HG03159 (cell line): ENCODE data around the gene TPO.
"Not testable (repeated sequence)": the region's sequence is repeated elsewhere in the genome, so short reads cannot be mapped to it uniquely, and the experiment has no call there.

ENCODE experiments used
- ATAC-seq: cut with Tn5 transposase; IDR thresholded peaks from one replicate; pipeline ENCODE4 v1.9.1; 2021; ENCODE audit warnings: mild to moderate bottlenecking, moderate library complexity; ENCODE audit not compliant: unreplicated experiment

The TPO gene

DNA sequence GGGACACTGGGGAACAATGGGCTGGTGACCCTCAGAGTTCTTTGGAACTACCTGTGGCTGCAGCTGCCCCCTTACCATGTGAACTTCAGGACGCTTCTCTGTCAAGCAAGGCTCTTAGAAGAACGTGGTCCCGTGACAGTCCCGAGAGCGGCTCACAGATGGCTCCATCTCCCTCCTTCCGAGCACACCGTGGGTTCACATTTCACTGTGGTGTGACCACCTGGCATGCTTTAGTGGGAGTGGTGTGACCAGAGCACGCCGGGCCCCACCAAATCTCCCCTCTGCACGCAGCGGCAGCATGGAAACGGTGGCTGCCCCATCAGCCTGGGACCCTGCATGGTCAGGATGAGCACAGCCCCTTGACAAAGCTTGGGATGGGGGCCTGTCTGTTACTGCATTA, 9.7 kb upstream of the TPO start:
- no peak for ATAC-seq

DNA sequence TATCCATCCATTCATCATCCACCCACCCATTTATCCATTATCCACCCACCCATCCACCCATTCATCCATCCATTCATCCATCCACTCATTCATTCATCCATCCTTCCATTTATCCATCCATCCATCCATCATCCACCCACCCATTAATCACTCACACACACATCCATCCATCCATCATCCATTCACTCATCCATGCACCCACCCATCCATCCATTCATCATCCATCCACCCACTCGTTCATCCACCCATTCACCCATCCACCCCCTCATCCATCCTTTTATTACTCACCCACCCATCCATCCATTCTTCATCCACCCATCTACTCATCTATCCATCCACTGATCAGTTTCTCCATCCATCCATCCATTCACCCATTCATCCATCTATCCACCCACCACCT, 8.1 kb upstream of the TPO start:
- ATAC-seq, result no peak

DNA sequence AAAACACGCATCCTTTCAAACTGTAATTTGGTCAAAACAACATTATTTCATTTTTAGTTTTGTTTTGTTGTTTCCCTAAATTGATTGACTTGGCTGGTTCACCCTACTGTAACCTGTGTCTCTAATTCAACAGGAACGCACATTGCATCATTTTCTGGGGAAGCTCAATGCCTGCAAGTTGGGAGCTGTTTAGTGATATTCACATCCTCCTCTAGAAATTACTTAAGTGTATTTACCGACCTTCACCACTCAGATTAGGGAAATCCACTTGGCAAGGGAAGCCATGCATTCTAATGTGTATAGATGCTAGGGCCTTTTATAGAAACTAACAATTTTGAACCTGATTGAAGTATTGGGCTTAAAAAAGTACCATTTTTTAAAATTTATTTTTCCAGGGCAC, 7.3 kb upstream of the TPO start:
- no peak for ATAC-seq

DNA sequence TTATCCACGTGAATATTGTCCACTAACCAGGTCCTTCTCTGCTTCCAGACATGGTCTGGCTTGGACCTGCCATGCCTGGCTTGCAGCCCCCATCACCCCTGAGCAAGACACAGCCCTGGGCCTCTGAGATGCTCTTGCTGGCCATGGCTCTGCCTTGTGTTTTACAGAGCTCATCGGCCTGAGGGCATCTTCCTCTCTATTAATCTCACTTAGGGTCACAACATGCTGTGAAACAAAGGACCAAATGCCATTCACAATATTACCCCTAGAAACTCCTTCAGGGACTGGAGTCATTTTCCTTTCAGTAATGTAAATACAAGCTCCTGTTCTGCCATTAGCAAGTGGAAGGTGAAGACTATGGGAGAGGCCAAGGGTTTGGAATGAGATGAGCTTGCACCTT, 6.8 kb upstream of the TPO start:
- ATAC-seq, result no peak

DNA sequence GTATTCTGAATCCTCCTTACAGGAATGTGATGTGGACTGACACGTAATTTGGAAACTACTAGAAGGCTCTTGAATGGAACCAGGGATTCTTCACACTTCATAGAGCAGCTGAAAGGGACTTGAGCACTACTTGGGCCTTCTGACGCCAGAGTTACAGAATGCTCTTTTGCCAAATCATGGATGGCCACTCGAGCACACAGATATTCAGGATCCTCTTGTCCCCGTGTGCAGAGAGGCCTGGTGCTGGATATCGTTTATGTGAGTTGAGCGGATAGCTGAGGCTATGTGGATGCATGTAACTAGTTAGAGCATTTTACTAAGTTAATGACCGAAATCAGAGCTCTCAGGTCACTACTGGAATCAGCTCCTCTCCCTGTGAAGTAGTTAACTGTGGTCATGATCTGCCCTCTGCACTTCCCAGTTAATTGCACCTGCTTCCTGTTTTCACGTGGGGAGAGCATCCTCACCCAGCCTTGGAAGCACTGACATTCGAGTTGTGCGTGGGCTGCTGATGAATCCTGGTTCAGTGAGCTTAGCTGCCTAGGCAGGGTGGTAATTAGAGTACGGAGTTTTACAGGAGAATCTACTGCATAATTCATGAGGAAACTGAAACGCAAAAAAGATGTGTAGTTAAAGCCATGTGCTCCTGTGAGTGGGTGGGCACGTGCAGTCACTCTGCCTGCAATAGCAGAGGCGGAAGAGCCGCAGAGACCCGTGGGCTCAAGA, 5.2 kb upstream of the TPO start:
- no peak for ATAC-seq

DNA sequence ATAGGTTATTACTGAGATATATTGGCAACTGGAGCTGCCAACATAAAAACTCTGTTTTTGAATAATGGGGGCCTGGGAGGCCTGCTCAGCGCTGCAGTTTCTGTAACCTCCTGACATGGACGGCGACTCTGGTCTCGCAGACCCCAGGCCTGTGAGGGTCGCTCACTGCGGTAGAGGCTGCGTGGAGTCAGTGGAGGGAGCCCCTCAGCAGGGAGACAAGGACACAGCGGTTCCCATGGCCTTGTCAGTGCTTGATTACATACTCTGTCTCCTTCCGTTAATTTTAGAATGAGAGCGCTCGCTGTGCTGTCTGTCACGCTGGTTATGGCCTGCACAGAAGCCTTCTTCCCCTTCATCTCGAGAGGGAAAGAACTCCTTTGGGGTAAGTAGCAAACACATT, 858 bp downstream of the TPO start:
- ATAC-seq, result no peak

DNA sequence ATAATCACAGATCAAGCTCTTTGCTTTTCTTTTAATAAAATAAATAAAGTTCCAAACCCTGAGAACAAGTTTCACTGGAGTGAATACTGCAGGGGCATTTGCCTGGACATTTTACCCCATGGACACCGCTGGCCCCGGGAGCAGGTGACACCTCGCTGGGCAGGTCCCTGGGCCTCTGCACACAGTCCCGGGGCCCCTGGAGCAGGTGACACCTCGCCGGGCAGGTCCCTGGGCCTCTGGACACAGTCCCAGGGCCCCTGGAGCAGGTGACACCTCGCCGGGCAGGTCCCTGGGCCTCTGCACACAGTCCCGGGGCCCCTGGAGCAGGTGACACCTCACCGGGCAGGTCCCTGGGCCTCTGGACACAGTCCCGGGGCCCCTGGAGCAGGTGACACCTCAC, 1.6 kb downstream of the TPO start:
- ATAC-seq, result not testable (repeated sequence)

DNA sequence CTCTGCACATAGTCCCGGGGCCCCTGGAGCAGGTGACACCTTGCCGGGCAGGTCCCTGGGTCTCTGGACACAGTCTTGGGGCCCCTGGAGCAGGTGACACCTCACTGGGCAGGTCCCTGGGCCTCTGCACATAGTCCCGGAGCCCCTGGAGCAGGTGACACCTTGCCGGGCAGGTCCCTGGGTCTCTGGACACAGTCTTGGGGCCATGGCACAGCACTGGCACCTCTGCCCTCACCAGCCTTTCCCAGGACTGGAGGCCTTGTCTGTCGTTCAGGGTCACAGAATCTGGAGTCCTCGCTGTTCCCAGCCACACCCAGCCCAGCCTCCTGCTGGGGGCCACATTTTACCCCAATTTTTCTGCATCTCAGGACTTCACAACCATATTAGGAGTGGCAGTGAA, 2.2 kb downstream of the TPO start:
- no peak for ATAC-seq

DNA sequence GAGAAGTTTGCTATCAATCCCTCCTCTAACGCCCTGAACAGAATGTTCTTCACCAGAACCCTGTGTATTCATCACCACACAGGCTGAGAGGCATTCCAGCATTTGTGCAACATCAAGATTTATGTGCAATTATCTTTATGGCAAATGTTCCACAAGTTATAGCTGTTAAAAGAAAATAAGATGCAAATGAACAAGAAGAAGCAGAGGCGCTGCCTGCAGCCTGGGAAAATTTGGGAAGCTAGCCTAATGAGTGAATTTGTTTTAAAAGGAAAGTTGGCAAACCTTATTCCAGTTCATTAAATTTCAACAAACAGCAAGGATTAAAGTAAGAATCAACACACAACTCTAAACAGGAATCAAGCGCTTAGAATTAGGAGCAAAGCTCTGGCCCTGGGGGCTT, 5.3 kb downstream of the TPO start:
- no peak for ATAC-seq

DNA sequence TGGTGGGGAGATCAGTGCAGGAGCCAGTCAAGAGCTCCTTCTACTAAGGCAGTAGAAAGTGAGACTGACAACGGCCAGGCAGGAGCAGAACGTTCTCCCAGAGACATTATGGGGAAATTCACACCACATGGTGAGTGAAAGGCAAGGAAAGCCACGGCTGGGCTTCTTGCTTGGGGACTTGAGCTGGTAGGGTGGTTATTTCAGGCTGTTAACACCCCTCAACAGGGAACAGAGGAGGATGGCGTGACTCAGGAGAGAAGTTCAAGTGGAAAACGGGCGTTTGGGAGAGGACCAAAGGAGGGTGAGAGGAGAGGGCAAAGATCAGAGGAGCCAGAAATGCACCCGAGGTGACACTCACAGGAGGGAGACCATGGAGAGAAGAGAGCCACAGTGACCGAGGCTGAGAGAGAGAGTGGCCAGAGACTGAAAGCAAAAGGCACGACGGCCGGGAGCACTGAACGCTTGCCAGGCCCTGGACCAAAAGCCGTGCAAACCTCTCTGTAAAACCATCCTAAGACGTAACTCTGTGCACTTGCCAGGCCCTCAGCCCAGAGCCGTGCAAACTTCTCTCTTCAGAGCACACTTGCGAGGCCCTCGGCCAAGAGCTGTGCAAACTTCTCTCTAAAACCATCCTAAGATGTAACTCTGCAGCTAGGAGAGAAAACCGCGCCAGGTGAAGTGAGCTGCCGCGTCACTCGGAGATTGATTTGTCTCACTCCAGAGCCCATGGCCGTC, 7.7 kb downstream of the TPO start:
- ATAC-seq, result no peak

DNA sequence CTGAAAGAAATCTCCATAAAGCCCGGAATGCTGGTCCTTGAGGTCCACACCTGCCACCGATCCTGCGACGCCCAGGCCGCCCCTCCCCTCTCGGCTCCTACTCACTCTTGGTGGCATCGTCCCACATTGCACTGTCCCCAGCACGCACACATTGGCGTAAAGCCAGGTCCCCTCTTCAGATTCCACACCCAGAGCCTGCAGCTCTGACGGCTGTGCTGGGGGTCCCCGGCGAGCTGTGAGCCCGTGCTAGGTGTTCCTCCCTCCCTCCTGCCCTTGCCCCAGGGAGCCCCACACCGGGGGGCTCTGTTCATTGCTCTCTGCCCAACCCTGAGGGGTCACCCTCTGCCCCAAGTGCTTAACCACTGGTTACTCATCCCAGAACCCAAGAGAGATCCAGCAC, 8.5 kb downstream of the TPO start:
- ATAC-seq, result no peak

DNA sequence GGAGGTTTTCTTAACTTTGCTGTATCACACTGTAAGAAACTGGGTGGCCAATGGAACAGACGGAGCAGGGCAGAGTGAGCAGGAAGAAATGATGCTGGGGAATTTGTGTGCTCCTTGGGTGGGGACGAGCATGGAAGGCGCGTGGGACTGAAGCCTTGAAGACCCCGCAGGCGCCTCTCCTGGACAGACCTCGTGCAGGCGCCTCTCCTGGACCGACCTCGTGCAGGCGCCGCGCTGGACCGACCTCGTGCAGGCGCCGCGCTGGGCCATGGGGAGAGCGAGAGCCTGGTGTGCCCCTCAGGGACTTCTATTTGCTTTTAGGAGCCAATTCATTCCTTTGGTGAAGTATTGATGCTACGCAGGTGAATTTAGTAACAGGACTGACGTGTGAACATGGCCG, 8.9 kb downstream of the TPO start:
- no peak for ATAC-seq

DNA sequence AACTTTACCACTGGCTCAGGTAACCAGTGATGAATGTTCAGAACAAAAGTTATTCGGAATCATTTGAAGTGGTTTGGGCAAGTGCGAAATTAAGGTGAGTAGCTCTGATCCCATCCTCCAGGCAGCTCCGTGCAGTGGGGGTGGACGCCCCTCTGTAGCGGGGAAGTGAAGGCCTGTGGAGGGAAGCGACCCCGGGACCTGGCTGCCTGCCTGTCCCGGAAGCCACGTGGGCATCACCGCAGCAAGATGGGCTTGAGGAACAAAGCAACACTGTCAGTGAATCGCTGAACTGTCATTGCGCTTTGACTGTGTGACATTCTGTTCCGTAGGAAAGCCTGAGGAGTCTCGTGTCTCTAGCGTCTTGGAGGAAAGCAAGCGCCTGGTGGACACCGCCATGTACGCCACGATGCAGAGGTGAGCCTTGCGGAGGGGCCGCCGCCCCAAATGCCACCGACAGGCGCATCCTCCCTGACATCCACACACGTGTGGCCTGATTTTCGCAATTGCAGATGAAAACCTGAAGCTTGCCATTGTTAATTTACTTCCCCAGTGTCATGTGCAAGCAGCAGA, 9.5 kb downstream of the TPO start:
- ATAC-seq, result no peak

DNA sequence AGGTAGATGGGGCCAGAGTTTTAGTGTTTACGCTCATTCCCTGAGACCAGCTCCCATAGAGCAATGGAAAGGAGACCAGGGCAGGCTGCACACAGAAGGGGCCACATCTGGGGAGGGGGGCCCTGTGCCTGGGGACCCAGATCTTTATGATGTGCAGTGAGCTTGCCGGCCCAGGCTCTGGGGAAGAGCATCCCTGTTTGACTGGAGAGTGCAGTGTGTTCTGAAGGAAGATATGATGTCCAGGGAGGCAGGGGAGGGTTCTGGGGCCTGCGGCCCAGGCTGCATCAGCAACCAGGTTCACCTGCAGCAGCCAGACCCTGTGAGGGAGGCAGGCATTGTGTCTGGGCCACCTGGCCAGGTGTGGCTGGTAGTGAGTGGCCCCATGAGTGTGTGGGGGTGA, 13.8 kb downstream of the TPO start:
- no peak for ATAC-seq

DNA sequence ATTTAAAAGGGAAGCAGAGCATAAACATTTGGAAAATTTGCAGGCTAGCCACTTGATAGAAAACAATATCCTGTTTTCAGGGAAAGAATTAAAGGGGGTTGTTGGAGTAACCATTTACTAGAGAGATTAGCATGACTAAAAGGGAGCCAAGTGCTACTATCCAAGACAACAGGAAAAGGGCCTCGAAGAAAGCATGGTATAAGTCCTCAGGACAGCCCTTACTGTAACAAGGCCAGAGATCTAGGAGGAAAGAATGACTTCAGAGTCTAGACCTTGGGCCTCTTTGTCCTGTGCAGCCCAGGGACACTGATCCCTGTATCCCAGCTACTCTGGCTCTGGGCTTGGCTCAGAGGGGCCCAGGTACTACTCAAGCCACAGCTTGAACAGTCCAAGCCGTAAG, 16.6 kb downstream of the TPO start:
- ATAC-seq, result no peak

DNA sequence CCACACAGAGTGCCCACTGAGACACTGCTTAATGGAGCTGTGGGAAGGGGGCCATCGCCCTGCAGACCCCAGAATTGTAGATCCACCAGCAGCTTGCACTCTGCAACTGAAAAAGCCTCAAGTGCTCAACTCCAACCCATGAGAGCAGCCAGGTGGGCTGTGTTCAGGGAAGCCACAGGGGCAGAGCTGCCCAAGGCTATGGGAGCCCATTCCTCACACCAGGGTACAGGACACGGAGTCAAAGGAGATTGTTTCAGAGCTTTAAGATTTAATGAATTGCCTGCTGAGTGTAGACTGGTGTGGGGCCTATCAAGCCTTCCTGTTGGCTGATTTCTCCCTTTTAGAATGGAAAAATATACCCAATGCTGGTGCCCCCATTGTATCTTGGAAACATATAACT, 17.2 kb downstream of the TPO start:
- no peak for ATAC-seq

DNA sequence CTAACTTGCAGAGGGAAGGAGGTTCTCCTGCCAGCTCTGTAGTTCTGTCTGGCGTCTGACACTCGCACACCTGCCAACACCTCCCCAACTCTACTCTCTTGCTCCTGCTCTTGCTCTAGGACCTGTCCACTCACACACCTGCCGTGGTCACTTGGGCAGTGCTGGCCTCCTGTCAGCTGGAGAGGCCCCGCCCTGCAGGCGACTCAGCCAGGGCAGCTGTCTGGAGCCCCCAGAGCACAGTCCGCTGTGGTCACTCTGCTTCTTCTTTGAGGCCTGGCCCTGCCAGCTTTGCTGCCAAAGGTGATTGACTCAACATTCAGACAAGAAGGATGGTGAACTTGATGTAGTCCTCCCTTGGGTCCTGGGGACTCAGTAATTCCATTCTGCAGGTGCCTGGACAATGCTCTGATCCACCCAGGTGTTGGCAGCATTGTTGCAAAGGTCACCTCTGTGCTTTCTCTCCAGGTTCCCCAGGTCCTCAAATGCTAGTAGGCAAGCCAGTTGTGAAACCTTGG, 18.7 kb downstream of the TPO start:
- no peak for ATAC-seq

DNA sequence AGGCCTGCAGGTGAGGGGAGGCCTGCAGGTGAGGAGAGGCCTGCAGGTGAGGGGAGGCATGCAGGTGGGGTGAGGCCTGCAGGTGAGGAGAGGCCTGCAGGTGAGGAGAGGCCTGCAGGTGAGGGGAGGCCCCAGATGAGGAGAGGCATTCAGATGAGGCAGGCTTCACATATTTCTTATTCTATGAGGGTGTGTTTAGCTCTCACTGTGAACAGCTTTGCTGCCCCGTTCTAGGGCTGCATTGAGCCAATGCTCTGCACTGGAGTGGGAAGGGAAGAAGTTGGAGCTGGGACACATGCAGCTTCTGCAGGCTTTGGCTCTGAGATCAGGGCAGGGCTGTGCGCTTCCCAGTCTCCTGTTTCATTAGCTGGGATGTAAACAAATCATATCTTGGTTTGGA, 19.5 kb downstream of the TPO start:
- no peak for ATAC-seq

DNA sequence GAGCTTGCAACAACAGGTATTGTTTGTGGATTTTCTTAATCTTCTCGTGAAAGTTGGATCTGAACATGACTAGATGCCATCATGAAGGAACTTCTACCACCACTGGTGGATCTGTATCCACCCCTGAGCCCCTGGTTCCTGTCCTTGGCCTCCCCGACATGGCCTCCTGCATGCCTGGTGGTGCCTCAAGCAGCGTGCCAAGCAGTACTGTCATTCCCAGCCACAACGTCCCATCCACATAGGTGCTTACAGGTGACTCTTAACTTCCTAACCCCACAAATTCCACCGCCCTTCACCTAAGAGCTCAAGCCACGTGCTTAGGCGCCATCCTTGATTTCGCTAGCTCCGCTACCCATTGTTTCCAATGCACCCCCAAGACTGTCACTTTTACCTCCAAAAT, 23.1 kb downstream of the TPO start:
- ATAC-seq, result no peak

DNA sequence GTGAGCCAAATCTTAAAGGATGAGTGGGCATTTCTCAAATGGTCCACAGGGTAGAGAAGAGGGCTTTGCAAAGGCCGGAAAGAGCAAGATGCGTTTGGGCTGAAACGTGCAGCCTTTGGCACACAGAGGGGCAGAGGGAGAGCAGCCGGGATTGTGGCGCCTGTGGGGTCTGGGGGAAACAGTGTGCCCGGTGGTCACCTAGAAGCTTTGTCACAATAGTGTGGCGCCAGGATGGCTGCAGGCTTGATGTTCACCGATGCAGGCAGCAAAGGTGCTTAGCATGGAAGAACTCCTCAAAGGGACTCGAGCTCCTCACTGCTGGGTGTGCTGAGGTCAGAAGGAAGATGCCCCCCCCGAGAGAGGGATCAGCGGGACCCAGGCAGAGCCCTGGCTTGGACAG, 23.8 kb downstream of the TPO start:
- no peak for ATAC-seq

DNA sequence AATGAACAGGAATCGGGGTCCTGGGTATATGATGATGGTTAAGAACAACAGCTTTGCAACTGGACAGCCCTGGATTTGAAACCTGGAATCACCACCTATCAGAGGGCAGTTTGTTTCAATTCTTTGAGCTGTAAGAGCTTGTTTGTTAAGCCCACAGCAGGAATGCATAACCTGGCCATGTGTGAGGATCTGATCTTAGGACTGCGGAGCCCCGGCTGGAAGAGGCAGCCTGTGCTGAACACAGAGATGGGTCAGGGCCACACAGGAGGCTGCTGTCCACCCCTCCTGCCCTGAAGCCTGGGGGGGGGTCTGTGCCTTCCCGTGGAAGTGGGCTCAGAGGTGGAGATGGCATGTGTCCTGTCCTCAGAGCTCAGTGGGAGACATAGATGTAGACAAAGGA, 24.3 kb downstream of the TPO start:
- ATAC-seq, result no peak

DNA sequence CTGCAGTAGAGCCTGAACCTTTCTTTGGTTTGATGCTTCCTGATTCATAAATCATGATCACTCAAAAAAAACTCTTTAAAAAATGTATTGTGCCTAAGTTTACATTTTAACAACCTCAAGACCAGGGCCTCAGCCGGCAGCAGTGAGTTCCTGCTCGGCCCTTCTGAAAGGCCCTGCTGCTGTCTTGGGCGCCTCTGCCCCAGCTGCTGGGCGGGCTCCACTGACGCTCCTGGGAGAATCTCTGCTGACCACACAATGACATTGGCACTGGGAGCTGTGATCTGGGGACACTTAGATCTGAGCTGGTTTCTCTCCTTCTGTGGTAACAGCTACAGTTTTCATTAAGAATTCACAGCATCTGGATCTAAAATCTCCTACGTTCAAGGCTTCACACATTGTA, 25.7 kb downstream of the TPO start:
- no peak for ATAC-seq
